Measurements from ENCODE around the gene RYR1. TPM values are rescaled to one million over a fixed set of nuclear protein-coding genes. Genes with fewer than 3 reads are reported as not detected.
A peak's percentile ranks its signal among the peaks of the same experiment; 100 is the strongest.

RYR1 gene
- total and polyA plus RNA-seq, 10 of the 15 experiments (the other 5 are each of a cell fraction or from before 2014, with no cell fraction given): under 0.01 to 0.32 (median 0.07) TPM; not detected in 1

GRCh38 chr19:38618590-38619360 lies 185.3 kb downstream of the RYR1 start, which contains the start of gene EIF3K (continued):
- TF ChIP-seq RFX5 (IDR thresholded peaks at IDR 0.05; ENCODE audit: low read depth, low read length) (0 out of 2 replicates have a peak, but pooled peaks have one; percentile 45), NFXL1 (IDR thresholded peaks at IDR 0.05; ENCODE audit: borderline replicate concordance) (no peak), SUPT20H (IDR thresholded peaks at IDR 0.05; ENCODE audit: borderline replicate concordance, control insufficient read depth, low read depth, low read length) (no peak), MTA2 (IDR thresholded peaks at IDR 0.05; ENCODE audit: low read depth) (no peak), IRF4 (IDR thresholded peaks at IDR 0.05; ENCODE audit: low read depth, low read length) (no peak), CTCF (IDR thresholded peaks at IDR 0.05 in 2 of 3, conservative IDR thresholded peaks at IDR 0.05 in 1 of 3; ENCODE audit: control insufficient read depth in 2 of 3, extremely low read depth in 1 of 3, insufficient read depth in 1 of 3, low read depth in 3 of 3, low read length in 3 of 3) (no peak), ZNF24 (IDR thresholded peaks at IDR 0.05) (no peak), EGR1 (IDR thresholded peaks at IDR 0.05; ENCODE audit: borderline replicate concordance in 1 of 2, low read depth in 2 of 2, low read length in 2 of 2) (0 out of 3 replicates have a peak, but pooled peaks of 1 of the 2 experiments have one; percentile 37), ESRRA (IDR thresholded peaks at IDR 0.05; ENCODE audit: low read length) (peak; percentile 66; the same call in 1 of the 2 replicates), RUNX3 (IDR thresholded peaks at IDR 0.05; ENCODE audit: low read length) (peak; percentile 63), JUNB (IDR thresholded peaks at IDR 0.05) (no peak), RBBP5 (conservative IDR thresholded peaks at IDR 0.05) (no peak), RELA (IDR thresholded peaks at IDR 0.05; ENCODE audit: borderline replicate concordance, partially characterized antibody) (no peak), SKIL (IDR thresholded peaks at IDR 0.05; ENCODE audit: low read depth, poor library complexity, severe bottlenecking) (no peak), CBFB (IDR thresholded peaks at IDR 0.05; ENCODE audit: low read depth) (peak; percentile 56; the same call in 1 of the 2 replicates), IKZF1 (conservative IDR thresholded peaks at IDR 0.05) (peak; percentile 91), CEBPZ (IDR thresholded peaks at IDR 0.05; ENCODE audit: low read depth, low read length) (no peak), CREM (IDR thresholded peaks at IDR 0.05; ENCODE audit: low read depth) (peak; percentile 89)
- TF ChIP-seq, protein P1, sequence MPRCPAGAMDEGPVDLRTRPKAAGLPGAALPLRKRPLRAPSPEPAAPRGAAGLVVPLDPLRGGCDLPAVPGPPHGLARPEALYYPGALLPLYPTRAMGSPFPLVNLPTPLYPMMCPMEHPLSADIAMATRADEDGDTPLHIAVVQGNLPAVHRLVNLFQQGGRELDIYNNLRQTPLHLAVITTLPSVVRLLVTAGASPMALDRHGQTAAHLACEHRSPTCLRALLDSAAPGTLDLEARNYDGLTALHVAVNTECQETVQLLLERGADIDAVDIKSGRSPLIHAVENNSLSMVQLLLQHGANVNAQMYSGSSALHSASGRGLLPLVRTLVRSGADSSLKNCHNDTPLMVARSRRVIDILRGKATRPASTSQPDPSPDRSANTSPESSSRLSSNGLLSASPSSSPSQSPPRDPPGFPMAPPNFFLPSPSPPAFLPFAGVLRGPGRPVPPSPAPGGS (IDR thresholded peaks at IDR 0.05; ENCODE audit: borderline replicate concordance, insufficient read depth, low read depth, low read length, poor library complexity, severe bottlenecking): no peak
- TF ChIP-seq, protein P2, sequence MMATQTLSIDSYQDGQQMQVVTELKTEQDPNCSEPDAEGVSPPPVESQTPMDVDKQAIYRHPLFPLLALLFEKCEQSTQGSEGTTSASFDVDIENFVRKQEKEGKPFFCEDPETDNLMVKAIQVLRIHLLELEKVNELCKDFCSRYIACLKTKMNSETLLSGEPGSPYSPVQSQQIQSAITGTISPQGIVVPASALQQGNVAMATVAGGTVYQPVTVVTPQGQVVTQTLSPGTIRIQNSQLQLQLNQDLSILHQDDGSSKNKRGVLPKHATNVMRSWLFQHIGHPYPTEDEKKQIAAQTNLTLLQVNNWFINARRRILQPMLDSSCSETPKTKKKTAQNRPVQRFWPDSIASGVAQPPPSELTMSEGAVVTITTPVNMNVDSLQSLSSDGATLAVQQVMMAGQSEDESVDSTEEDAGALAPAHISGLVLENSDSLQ (IDR thresholded peaks at IDR 0.05): peak; percentile 89
